GM23338 (cell line): Measurements from ENCODE around the gene AHNAK. TPM values are rescaled to one million over a fixed set of nuclear protein-coding genes. Genes with fewer than 3 reads are reported as not detected.
A peak's percentile ranks its signal among the peaks of the same experiment; 100 is the strongest.

Experiments
- ATAC-seq: fragments of 200-7000 bp; cut with Tn5 transposase; 3 replicates; pipeline ENCODE4 v1.9.1; 2020
- DNase-seq: peaks from one replicate; pipeline ENCODE4 v3.0.0-alpha.2; 2015; ENCODE audit warnings: low spot score
- H2AFZ ChIP-seq: fragments of 200-600 bp; sonication (generic); 2 replicates; pipeline ENCODE4 v1.8.0; 2016; ENCODE audit warnings: antibody characterized with exemption, mild to moderate bottlenecking, moderate library complexity
- H3F3A ChIP-seq: fragments of 200-600 bp; sonication (generic); replicated peaks from 2 replicates; pipeline ENCODE4 v1.8.0; 2017; ENCODE audit warnings: antibody characterized with exemption, mixed run types, low read depth
- H3K27ac ChIP-seq: fragments of 200-600 bp; sonication (generic); 2 replicates; pipeline ENCODE4 v1.6.1; 2016; ENCODE audit warnings: low read depth
- H3K27me3 ChIP-seq: fragments of 200-600 bp; sonication (generic); 2 replicates; pipeline ENCODE4 v1.8.0; 2016; ENCODE audit warnings: mild to moderate bottlenecking, mixed run types, moderate library complexity; ENCODE audit not compliant: insufficient read depth
- H3K36me3 ChIP-seq: fragments of 200-600 bp; sonication (generic); 2 replicates; pipeline ENCODE4 v1.8.0; 2016; ENCODE audit warnings: mild to moderate bottlenecking; ENCODE audit not compliant: insufficient read depth
- H3K4me1 ChIP-seq: fragments of 200-600 bp; sonication (generic); 2 replicates; pipeline ENCODE4 v1.8.0; 2016; ENCODE audit warnings: mild to moderate bottlenecking, moderate library complexity; ENCODE audit not compliant: insufficient read depth
- H3K4me2 ChIP-seq: fragments of 200-600 bp; sonication (generic); 2 replicates; pipeline ENCODE4 v1.7.1; 2017; ENCODE audit warnings: mixed run types
- H3K4me3 ChIP-seq: fragments of 200-600 bp; sonication (generic); 2 replicates; pipeline ENCODE4 v1.6.1; 2016; ENCODE audit warnings: mixed run types
- H3K79me2 ChIP-seq: fragments of 200-600 bp; sonication (generic); replicated peaks from 2 replicates; pipeline ENCODE4 v1.8.0; 2017; ENCODE audit warnings: mild to moderate bottlenecking; ENCODE audit not compliant: insufficient read depth
- H3K9me2 ChIP-seq: fragments of 200-600 bp; sonication (generic); 2 replicates; pipeline ENCODE4 v1.8.0; 2017; ENCODE audit not compliant: insufficient read depth
- H4K20me1 ChIP-seq: fragments of 200-600 bp; sonication (generic); replicated peaks from 2 replicates; pipeline ENCODE4 v1.8.0; 2017; ENCODE audit warnings: mild to moderate bottlenecking; ENCODE audit not compliant: insufficient read depth
- H3K27ac Mint-ChIP-seq: 2 replicates; pipeline ENCODE4 v1.8.0; 2020; ENCODE audit warnings: inconsistent platforms, mild to moderate bottlenecking, moderate library complexity, mixed read lengths
- H3K27me3 Mint-ChIP-seq: 3 replicates; pipeline ENCODE4 v1.8.0; 2022; ENCODE audit warnings: low read depth, mild to moderate bottlenecking, moderate library complexity, mixed read lengths, inconsistent platforms; ENCODE audit not compliant: insufficient read depth, poor library complexity
- H3K36me3 Mint-ChIP-seq: 3 replicates; pipeline ENCODE4 v1.8.0; 2021; ENCODE audit warnings: low read depth, mild to moderate bottlenecking, inconsistent platforms, moderate library complexity, mixed read lengths
- H3K4me1 Mint-ChIP-seq: 3 replicates; pipeline ENCODE4 v1.8.0; 2020; ENCODE audit warnings: mild to moderate bottlenecking, inconsistent platforms, mixed read lengths
- H3K4me3 Mint-ChIP-seq: 3 replicates; pipeline ENCODE4 v1.8.0; 2021; ENCODE audit warnings: moderate library complexity, mild to moderate bottlenecking, inconsistent platforms, mixed read lengths
- H3K9me3 Mint-ChIP-seq: 3 replicates; pipeline ENCODE4 v1.8.0; 2020; ENCODE audit warnings: moderate library complexity, mild to moderate bottlenecking, inconsistent platforms, mixed read lengths
- EZH2 ChIP-seq: fragments of 200-600 bp; sonication (generic); IDR thresholded peaks from one replicate; pipeline ENCODE4 v1.8.0; 2017; ENCODE audit warnings: antibody characterized with exemption, mild to moderate bottlenecking, low read depth; ENCODE audit not compliant: unreplicated experiment
- JUNB ChIP-seq: IDR thresholded peaks from one replicate; pipeline ENCODE4 v1.6.1; 2016; ENCODE audit warnings: antibody characterized with exemption; ENCODE audit not compliant: unreplicated experiment
- NANOG ChIP-seq: IDR thresholded peaks from 2 replicates; pipeline ENCODE4 v1.6.1; 2016; ENCODE audit warnings: antibody characterized with exemption, borderline replicate concordance
- REST ChIP-seq: IDR thresholded peaks from one replicate; pipeline ENCODE4 v1.6.1; 2018; ENCODE audit warnings: antibody characterized with exemption; ENCODE audit not compliant: unreplicated experiment
- ZNF114 ChIP-seq: fragments of 250-450 bp; sonication (Bioruptor Pico); IDR thresholded peaks from 2 replicates; pipeline ENCODE4 v1.5.0; 2020; ENCODE audit warnings: mild to moderate bottlenecking, moderate library complexity
- ZNF331 ChIP-seq: fragments of 250-450 bp; sonication (Bioruptor Pico); IDR thresholded peaks from 2 replicates; pipeline ENCODE4 v1.5.0; 2020; ENCODE audit warnings: low read depth, mild to moderate bottlenecking, moderate library complexity
- ZNF462 ChIP-seq: fragments of 250-450 bp; sonication (Bioruptor Pico); IDR thresholded peaks from 2 replicates; pipeline ENCODE4 v1.5.0; 2020; ENCODE audit warnings: mild to moderate bottlenecking, moderate library complexity
- polyA plus RNA-seq: library from polyadenylated mRNA; unstranded; fragments of >200 nt; fragmentation: Nextera tagmentation; extraction: Ambion mirVana; gene quantifications from 2 replicates; pipeline ENCODE4 v1.2.1, GENCODE V29; 2016
- total RNA-seq: library from RNA; depleted of rRNA; stranded (reverse); fragments of >200 nt; shearing (Covaris generic); gene quantifications from 2 replicates; pipeline ENCODE4 v1.2.3, GENCODE V29; 2014
- TF ChIP-seq, protein P1 (sequence below), 2 experiments: fragments of 200-600 bp in 1 of 2; sonication (generic) in 1 of 2; conservative IDR thresholded peaks; 2 replicates each; pipeline versions ENCODE4 v1.5.1 to v1.6.1; 2016 to 2017; ENCODE audit warnings: antibody characterized with exemption in 2 of 2, low read depth in 2 of 2, mild to moderate bottlenecking in 2 of 2, moderate library complexity in 1 of 2

AHNAK gene
- total and polyA plus RNA-seq, 2 experiments from 2014 or later = 0.91 to 2.1 TPM

DNA sequence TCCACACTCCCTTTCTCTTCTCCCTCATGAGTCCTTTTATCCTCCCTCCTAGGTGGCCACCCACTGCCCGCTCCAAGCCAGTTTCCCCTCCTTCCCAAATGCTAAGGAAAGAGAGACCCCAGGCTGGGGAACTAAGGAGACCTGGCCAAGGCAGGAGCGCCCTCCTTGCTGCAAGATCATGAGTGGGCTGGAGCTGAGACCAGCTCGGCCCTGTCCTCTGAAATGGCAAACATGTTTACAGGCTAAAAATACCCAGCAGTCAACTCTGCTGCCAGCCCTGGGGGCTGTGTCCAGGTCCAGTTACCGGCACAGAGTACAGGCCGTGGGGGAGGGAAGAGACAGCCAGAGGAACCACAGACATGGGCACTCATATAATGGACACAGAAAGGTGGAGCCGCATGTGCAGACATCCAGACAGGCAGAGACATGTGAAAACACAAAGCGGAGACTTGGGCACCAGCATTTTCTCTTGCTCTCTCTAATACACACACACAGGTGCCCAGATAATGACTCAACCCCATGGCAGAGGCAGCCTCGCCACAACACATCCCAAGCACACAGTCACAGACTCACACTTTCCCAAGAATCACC, 1.2 kb upstream of the AHNAK start:
- peaks cover 40% of the 10 kb centered on the region for H3K4me1 ChIP-seq
- no peak overlapping the region for H3K27ac ChIP-seq
- peaks cover 50% of the 10 kb centered on the region for H3K4me1 Mint-ChIP-seq
- H3K4me3 Mint-ChIP-seq = peak overlapping the region; percentile 72
- peak overlapping the region; percentile 96 for H3K4me2 ChIP-seq
- peaks cover 77% of the 10 kb centered on the region for H3K27me3 Mint-ChIP-seq
- H3K4me3 ChIP-seq = peak overlapping the region; percentile 88
- H3K9me3 Mint-ChIP-seq = no peaks in the 10 kb centered on the region; the same call in 1 of the 3 replicates
- H3F3A ChIP-seq = peaks cover 1% of the 10 kb centered on the region
- H3K36me3 ChIP-seq = no peaks in the 10 kb centered on the region
- no peak for ATAC-seq
- no peak overlapping the region for H3K27ac Mint-ChIP-seq
- peaks cover 3% of the 10 kb centered on the region; the same call in 1 of the 2 replicates for H4K20me1 ChIP-seq
- no peaks in the 10 kb centered on the region for H3K9me2 ChIP-seq
- no peaks in the 10 kb centered on the region for H3K79me2 ChIP-seq
- peaks cover 87% of the 10 kb centered on the region for H3K27me3 ChIP-seq
- H3K36me3 Mint-ChIP-seq = no peaks in the 10 kb centered on the region
- TF ChIP-seq NANOG (no peak), ZNF331 (no peak), EZH2 (peak; percentile 17), ZNF462 (CRISPR knock-in tag) (no peak), REST (no peak), JUNB (no peak), ZNF114 (no peak)
- TF ChIP-seq, protein P1, sequence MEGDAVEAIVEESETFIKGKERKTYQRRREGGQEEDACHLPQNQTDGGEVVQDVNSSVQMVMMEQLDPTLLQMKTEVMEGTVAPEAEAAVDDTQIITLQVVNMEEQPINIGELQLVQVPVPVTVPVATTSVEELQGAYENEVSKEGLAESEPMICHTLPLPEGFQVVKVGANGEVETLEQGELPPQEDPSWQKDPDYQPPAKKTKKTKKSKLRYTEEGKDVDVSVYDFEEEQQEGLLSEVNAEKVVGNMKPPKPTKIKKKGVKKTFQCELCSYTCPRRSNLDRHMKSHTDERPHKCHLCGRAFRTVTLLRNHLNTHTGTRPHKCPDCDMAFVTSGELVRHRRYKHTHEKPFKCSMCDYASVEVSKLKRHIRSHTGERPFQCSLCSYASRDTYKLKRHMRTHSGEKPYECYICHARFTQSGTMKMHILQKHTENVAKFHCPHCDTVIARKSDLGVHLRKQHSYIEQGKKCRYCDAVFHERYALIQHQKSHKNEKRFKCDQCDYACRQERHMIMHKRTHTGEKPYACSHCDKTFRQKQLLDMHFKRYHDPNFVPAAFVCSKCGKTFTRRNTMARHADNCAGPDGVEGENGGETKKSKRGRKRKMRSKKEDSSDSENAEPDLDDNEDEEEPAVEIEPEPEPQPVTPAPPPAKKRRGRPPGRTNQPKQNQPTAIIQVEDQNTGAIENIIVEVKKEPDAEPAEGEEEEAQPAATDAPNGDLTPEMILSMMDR (conservative IDR thresholded peaks at IDR 0.05; ENCODE audit: low read depth in 2 of 2) = no peak
- H2AFZ ChIP-seq = peak overlapping the region; percentile 85
- no peak for DNase-seq
